GM19238 (cell line): ENCODE measurements around the gene GPRASP1.
A peak's percentile ranks its signal among the peaks of the same experiment; 100 is the strongest.
"Not testable (repeated sequence)": the region's sequence is repeated elsewhere in the genome, so short reads cannot be mapped to it uniquely, and the experiment has no call there.

Experiments
- DNase-seq: peaks from one replicate; pipeline ENCODE4 v3.0.0; 2011; ENCODE audit warnings: low spot score; ENCODE audit not compliant: insufficient read length

Gene GPRASP1, protein sequence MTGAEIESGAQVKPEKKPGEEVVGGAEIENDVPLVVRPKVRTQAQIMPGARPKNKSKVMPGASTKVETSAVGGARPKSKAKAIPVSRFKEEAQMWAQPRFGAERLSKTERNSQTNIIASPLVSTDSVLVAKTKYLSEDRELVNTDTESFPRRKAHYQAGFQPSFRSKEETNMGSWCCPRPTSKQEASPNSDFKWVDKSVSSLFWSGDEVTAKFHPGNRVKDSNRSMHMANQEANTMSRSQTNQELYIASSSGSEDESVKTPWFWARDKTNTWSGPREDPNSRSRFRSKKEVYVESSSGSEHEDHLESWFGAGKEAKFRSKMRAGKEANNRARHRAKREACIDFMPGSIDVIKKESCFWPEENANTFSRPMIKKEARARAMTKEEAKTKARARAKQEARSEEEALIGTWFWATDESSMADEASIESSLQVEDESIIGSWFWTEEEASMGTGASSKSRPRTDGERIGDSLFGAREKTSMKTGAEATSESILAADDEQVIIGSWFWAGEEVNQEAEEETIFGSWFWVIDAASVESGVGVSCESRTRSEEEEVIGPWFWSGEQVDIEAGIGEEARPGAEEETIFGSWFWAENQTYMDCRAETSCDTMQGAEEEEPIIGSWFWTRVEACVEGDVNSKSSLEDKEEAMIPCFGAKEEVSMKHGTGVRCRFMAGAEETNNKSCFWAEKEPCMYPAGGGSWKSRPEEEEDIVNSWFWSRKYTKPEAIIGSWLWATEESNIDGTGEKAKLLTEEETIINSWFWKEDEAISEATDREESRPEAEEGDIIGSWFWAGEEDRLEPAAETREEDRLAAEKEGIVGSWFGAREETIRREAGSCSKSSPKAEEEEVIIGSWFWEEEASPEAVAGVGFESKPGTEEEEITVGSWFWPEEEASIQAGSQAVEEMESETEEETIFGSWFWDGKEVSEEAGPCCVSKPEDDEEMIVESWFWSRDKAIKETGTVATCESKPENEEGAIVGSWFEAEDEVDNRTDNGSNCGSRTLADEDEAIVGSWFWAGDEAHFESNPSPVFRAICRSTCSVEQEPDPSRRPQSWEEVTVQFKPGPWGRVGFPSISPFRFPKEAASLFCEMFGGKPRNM (N-terminal part only)

DNA sequence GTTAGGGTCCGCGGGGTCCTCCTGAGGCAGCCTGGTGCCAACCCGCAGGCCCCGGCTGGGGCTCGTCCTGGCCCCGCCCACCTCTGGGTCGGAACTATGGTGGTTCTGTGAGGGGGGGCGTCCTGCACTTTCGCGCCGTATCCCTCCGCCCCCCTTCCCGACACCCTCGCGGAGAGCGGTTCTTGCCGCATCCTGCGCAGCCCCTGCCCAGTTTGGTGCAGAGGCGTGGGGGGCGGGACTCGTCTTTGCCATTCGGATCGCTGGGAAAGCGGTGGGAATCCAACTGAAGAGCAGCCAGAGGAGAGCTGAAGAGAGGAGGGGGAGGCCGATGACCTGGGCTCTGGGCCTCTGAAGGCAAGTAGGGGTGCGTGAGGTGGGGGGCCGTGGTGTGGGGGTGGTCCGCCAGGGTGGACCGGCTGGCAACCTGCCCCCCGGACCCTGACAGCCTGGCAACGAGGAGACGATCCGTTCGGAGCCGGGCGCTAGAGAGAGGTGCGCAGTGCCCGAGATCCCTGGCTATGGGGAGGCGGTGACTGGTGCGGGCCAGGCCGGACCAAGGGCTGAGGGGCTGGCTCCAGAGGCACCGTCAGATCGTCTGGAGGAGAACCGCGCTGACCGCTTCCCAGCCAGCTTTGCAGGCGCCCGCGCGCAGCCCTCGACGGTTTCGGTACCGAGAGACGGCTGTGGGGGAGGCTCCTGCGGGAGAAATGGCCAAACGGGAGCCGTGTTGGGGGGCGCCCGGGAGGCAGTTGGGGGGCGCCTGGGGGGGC lies at the start of gene GPRASP1:
GPRASP1 (plus strand) TSS at position 242 of the 770 bp plus-strand sequence. CDS start 2,431 bp downstream, outside the sequence.
- DNase-seq, result no peak

DNA sequence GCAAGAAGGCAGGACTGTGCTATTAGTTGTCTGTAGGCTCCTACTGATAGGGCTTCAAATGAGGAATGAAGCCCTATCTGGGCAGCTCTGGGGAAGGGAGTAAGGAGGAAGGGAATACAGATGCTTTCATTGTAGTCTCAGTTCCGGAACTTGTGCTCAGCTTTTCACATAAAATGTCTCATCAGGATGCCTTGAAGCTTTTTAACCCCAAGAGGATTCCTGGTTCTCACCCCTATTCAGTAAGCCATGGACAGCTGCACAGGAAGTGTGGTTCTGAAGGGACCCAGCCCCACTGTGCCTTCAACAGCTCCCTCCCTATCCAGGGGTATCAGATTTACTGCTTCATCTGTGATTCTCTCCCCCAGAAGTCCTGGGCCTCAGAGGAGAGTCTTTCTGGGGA lies 47.0 kb upstream of the GPRASP1 start:
- no peak for DNase-seq

DNA sequence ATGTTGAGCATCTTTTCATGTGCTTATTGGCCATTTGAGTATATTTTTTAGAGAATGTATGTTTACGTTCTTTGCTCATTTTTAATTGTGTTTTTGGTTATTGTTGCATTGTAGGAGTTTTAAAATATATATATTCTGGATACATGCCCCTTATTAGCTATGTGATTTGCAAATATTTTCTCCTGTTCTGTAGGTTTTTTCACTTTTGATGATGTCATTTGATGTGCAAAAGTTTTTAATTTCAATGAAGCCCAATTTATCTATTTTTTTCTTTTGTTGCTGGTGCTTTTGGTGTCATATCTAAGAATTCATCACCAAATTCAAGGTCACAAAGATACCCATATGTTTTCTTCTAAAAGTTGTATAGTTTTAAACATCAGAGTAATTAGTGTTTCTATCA lies 45.2 kb upstream of the GPRASP1 start:
- no peak for DNase-seq

DNA sequence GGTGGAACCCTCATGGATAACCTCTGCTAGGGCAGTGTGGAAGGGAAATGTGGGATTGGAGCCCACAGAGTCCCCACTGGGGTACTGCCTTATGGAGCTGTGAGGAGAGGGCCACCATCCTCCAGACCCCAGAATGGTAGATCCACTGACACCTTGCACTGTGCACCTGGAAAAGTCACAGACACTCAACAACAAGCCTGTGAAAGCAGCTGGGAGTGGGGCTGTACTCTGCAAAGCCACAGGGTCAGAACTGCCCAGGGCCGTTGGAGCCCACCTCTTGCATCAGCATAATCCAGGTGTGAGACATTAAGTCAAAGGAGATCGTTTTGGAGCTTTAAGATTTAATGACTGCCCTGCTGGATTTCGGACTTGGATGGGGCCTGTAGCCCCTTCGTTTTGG lies 40.4 kb upstream of the GPRASP1 start:
- no peak for DNase-seq

DNA sequence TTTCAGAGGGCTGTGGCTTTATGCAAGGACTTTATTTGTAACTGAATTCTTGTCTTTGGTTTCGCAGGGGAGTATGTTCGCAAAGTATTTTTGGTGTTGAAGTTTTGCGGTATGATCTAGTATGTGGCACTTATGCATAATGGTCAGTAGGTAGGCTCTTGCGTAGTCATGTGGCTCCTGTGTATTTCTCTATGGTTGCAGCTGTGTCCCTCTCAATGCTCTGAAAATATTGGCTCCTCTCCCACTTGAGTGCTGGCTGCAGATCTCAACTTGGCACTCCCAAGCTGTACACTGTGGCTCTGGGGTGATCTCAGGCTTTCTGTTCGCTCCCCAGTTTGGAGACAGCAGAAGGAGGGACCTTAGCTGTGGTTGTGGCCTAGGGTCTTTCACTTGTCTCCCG lies 27.2 kb upstream of the GPRASP1 start:
- DNase-seq, result no peak

DNA sequence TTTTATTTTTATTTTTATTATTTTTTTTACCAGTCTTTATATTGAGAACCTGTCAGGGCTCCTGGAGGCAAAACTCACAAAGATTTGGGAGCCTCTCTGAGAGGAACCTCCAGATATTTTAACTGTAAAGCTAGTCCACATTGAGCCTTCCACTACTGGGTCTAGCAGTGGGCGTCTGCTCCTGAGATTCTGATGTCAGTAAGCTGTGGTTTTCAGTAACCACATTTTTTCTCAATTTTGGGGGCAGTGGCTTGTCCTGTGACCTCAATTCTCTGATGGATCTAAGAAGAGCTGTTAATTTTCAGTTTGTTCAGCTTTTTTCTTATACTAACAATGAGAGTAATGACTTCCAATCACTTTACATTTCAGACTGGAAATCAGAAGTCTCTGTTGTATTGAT lies 23.6 kb upstream of the GPRASP1 start:
- no peak for DNase-seq

DNA sequence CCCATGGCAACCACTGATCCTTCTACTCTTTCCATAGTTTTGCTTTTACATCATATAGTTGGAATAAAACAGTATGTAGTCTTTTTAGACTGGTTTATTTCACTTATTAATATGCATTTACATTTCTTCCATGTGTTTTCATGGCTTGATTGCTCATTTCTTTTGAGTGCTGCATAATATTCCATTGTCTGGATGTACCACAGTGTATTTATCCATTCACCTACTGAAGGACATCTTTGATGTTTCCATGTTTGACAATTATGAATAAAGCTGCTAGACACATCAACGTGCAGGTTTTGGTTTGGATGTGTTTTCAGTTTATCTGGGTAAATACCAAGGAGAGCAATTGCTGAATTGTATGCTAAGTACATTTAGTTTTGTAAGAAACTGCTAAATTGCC lies 13.7 kb upstream of the GPRASP1 start:
- DNase-seq, result no peak

DNA sequence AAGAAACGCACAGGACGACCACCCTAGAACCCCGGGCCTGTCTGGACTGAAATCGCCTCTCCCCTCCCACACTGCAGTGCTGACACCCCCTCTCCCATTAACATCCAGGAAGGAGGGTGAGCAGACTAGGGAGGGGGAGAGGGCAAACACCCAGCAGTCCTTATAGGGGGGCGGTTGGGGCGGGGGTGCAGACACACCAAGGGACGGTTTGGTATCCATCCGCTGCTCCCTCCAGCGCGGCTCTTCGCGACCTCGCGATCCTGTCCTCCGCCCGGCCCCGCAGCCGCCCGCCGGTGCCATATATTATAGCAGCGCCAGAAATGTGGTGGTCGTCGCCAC lies 411 bp upstream of the GPRASP1 start:
- DNase-seq, result no peak

DNA sequence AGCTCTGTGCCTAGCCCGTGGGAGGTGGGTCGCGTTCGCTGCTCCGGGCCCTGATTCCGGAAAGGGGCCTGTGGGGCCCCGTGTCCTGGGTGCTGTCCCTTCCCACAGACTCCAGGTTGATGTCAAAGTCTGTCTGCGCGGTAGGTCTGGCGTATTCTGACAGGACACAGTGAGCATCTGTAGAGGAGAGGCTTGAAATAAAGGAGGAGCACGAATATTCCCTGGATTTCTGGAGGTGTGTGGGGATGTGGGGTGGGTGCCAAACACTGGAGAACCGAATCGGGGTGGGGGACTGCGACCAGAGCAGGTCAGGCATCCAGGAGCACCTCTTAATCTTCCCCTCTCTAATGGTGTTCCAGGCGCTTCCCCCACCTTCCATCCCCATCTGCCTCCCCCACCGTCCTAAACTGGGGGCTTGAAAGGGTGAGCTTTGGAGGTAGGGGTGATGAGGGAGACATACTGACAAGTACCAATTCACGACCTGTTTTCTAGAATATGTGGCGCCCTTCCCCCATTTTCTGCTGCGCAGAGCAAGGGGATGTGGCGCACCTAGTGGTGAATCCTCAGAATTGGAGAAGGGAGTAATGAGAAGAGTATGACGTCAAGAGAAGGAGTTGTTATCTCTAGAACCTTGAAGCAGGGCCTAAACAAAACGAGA lies 877 bp downstream of the GPRASP1 start:
- DNase-seq, result no peak

DNA sequence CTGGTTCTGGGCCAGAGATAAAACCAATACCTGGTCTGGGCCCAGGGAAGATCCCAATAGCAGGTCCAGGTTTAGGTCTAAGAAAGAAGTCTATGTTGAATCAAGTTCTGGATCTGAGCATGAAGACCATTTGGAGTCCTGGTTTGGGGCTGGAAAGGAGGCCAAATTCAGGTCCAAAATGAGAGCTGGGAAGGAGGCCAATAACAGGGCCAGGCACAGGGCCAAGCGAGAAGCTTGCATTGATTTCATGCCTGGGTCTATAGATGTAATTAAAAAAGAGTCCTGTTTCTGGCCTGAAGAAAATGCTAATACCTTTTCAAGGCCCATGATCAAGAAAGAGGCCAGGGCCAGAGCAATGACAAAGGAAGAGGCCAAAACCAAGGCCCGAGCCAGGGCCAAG lies 3.4 kb downstream of the GPRASP1 start:
- no peak for DNase-seq

DNA sequence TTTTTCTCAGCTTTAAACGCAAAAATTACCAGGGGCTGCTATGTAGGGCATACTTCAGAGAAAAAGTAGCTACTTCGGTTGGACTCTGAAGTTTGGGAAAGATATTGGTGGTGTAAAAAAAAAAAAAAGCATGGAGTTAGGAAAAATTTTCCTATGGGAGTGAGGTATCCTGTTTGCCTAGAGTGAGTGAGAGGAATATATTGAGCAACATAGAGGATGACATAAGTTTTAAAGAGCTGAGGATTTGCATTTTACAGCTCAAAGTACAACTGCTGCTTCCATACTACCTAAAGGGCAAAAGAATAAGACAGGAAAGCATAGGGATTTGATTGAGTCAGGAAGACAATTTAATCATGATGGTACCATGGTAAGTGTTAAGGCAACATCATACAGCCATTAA lies 7.3 kb downstream of the GPRASP1 start:
- no peak for DNase-seq

DNA sequence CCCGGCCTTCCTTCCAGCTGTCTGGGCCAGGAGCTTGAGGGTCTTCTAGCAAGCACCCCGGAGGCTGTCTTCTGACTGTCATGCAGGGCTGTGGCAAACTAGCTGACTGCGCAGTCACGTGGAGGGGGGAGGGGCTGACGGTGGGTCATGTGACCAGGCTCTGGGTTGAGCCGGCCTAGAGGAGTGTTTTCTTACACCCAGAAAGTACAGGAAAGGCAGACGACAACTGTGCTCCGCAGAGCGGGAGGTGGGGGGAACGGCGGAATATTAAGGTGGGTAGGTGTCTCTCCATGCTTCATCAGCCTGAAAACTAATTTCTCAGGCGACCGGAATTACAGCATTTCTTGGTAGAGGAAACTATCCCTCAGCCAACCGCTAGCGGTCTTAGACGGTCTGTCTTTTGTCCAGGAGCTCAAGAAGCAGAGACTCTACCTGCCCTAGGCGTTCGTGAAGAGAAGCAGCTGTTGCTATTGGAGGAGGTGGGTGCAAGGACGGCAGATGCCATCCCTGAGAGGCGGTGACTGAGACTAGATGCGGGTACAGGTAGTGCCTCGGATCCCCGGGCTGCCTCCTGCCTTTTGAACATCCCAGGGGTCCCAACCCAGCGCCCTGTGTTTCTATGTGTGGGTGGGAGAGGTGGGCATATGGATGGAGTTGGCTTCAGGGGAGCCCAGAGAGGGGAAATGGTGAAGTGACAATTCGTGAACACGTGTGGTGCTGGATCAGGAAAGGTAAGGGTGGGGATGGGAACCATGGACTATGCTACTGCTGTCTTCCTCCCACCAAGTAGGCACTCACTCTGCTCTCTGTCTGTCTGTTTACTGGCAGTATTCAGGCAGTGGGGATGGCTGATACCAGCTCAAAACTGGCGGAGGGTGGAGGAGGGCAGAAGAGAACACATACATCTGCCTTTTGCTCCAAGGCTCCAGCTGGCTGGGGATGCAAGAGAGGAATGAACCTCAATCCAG lies 8.8 kb downstream of the GPRASP1 start:
- peak; percentile 50 for DNase-seq

DNA sequence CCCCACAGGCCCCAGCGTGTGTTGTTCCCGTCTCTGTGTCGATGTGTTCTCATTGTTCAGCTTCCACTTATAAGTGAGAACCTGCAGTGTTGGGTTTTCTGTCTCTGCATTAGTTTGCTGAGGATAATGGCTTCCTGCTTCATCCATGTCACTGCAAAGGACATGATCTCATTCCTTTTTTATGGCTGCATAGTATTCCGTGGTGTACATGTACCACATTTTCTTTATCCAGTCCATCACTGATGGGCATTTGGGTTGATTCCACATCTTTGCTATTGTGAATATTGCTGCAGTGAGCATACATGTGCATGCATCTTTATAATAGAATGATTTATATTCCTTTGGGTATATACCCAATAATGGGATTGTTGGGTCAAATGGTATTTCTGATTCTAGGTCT lies 12.5 kb downstream of the GPRASP1 start:
- DNase-seq, result not testable (repeated sequence)

DNA sequence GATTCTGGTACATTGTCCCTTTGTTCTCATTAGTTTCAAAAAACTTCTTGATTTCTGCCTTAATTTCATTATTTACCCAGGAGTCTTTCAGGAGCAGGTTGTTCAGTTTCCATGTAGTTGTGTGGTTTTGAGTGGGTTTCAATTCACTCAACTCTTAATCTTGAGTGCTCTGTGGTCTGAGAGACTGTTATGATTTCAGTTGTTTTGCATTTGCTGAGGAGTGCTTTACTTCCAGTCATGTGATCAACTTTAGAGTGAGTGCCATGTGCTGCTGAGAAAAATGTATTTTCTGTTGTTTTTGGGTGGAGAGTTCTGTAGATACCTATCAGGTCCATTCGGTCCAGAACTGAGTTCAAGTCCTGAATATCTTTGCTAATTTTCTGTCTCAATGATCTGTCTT lies 15.8 kb downstream of the GPRASP1 start:
- not testable (repeated sequence) for DNase-seq

DNA sequence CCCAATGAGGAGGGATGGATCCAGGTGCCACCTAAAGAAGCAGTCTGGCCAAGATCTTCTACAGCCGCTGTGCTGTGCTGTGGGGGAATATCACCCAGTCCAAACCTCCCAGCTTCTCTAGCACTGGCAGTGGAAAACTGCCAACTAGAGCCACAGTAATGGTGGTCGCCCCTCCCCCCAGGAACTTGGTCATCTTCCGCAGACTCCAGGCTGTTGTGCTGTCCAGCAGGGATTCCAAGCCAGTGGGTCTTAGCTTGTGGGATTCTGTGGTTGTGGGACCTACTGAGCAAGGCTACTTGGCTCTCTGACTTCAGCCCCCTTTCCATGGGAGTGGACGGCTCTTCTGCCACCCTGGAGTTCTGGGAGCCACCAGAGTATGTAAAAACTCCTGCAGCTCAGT lies 18.2 kb downstream of the GPRASP1 start:
- DNase-seq, result no peak

DNA sequence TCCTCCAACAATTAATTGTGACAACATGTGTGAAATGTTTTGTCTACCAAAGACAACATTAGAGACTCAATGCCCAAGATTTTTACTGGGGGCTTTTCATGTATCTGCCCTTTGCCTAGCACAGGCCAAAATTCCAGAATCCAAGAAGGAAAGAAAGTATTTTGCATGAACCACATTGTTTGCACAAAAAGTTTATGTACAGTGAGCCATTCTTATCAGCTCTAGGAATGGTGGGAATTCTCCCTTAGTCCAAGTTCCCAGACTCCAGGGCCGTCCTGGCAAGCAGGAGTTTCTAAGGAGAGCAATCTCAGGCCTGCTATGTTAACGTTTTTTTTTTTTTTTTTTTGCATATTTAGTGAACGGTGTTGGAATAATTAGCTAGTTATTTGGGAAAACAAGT lies 21.6 kb downstream of the GPRASP1 start:
- no peak for DNase-seq

DNA sequence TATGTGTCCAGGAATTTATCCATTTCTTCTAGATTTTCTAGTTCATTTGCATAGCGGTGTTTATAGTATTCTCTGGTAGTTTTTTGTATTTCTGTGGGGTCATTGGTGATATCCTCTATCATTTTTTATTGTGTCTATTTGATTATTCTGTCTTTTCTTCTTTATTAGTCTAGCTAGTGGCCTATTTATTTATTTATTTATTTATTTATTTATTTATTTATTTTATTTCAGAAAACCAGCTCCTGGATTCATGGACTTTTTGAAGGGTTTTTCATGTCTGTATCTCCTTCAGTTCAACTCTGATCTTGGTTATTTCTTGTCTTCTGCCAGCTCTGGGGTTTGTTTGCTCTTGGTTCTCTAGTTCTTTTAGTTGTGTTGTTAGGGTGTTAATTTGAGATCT lies 26.2 kb downstream of the GPRASP1 start:
- DNase-seq, result not testable (repeated sequence)

DNA sequence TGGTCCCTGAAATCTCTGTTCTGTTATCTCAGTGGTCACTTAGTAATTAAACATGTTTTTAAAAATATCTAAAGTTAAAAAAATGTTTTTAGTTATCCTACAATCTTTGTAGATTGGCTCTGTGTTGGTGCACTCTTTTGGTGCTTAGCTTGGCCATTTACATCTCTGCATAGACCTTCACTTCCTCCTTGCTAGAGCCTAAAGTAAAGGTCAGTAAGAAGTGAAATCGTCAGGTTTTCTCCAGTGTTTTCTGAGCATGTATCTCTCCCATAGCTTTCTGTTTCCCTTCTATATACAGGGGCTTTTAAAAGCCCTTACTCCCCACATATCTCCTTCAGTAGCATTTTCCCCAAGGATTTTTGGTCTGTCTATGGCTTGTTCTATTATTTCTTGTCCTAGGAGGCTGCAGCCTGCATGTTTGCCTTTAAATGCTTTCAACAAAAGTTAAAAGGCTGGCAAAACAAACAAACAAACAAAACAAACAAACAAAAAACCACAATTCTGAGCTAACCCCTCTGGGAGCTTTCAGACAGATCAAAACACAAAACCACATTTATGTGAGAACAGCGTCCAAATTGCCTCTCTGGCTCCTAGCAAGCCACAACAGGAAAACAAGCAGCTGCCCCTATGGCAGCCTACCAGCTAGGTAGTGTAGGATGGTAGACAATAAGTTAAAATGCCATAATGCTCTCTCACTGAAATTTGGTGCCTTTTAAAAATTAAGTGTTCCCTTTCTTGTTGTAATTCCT lies 33.7 kb downstream of the GPRASP1 start:
- DNase-seq, result no peak

DNA sequence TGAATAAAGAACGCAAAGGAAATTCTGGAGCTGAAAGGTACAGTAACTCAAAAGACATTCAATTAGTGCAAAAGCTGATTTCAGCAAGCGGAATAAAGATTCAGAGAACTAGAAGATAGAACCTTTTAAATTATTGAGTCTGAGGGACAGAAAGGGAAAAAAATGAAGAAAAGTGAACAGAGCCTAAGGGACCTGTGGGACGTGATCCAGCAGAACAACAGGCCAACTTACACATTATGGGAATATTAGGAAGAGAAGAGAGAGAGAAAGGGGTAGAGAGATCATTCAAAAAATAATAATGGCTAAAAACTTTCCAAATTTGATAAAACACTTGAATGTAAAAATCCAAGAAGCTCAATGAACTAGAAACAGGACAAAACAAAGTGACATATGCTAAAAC lies 43.5 kb downstream of the GPRASP1 start:
- no peak for DNase-seq
